AG04450 (cell line): ENCODE measurements around the gene MEPE. TPM values are rescaled to one million over a fixed set of nuclear protein-coding genes. Genes with fewer than 3 reads are reported as not detected.

Experiments used
- CTCF ChIA-PET: fragments of 300-600, 350-600 bp; formaldehyde crosslinking; extraction: SDS; loops from one replicate; lab custom pipeline; 2022; ENCODE audit warnings: antibody characterized with exemption, inconsistent platforms; lab: Charles Lee
- POLR2A ChIA-PET: fragments of 350-600 bp; formaldehyde crosslinking; extraction: SDS; loops from one replicate; lab custom pipeline; 2021; ENCODE audit warnings: antibody characterized with exemption, inconsistent platforms; lab: Yijun Ruan, JAX
- DNase-seq: peaks from one replicate; pipeline ENCODE4 v3.0.0-alpha.2; 2011; ENCODE audit warnings: low read depth, low spot score
- H3K27ac ChIP-seq: one replicate; pipeline ENCODE4 v1.5.1; 2012; ENCODE audit warnings: low read depth, low read length, control low read depth
- H3K27me3 ChIP-seq: one replicate; pipeline ENCODE4 v1.6.0; 2012; ENCODE audit warnings: low read length; ENCODE audit not compliant: control insufficient read depth, insufficient read depth
- H3K4me3 ChIP-seq: 2 replicates; pipeline ENCODE4 v1.5.1; 2011; ENCODE audit warnings: mild to moderate bottlenecking, low read depth, low read length, control low read depth
- H3K9me3 ChIP-seq: 2 replicates; pipeline ENCODE4 v1.5.1; 2012; ENCODE audit warnings: low read length; ENCODE audit not compliant: control insufficient read depth, insufficient read depth
- polyA plus RNA-seq: library from polyadenylated mRNA; depleted of rRNA; stranded (reverse); fragments of >200 nt; gene quantifications from 2 replicates; pipeline ENCODE4 v1.2.3, GENCODE V29; 2011
- TF ChIP-seq, protein P1 (sequence below): IDR thresholded peaks from 2 replicates; pipeline ENCODE4 v1.5.1; 2011; ENCODE audit warnings: low read depth, low read length, control low read depth, inconsistent platforms

Gene MEPE
- polyA plus RNA-seq, 1 experiment = not detected

- Histone ChIP-seq H3K27ac (no peak overlapping the region), H3K9me3 (no peaks in the 10 kb centered on the region), H3K4me3 (no peak overlapping the region), H3K27me3 (no peaks in the 10 kb centered on the region)
- CTCF ChIA-PET = no interaction called here
- POLR2A ChIA-PET = no interaction called here
- DNase-seq = no peak
- TF ChIP-seq, protein P1, sequence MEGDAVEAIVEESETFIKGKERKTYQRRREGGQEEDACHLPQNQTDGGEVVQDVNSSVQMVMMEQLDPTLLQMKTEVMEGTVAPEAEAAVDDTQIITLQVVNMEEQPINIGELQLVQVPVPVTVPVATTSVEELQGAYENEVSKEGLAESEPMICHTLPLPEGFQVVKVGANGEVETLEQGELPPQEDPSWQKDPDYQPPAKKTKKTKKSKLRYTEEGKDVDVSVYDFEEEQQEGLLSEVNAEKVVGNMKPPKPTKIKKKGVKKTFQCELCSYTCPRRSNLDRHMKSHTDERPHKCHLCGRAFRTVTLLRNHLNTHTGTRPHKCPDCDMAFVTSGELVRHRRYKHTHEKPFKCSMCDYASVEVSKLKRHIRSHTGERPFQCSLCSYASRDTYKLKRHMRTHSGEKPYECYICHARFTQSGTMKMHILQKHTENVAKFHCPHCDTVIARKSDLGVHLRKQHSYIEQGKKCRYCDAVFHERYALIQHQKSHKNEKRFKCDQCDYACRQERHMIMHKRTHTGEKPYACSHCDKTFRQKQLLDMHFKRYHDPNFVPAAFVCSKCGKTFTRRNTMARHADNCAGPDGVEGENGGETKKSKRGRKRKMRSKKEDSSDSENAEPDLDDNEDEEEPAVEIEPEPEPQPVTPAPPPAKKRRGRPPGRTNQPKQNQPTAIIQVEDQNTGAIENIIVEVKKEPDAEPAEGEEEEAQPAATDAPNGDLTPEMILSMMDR = no peak
Measured at GRCh38 chr4:87807402-87807801, 25.4 kb upstream of the MEPE start.

GRCh38 chr4:87811977-87812376 lies 20.8 kb upstream of the MEPE start:
- POLR2A ChIA-PET = no interaction called here
- no peak for DNase-seq
- TF ChIP-seq, protein P1 = no peak
- no peaks in the 10 kb centered on the region for H3K9me3 ChIP-seq
- no peak overlapping the region for H3K4me3 ChIP-seq
- CTCF ChIA-PET = no interaction called here
- H3K27me3 ChIP-seq = no peaks in the 10 kb centered on the region
- no peak overlapping the region for H3K27ac ChIP-seq

GRCh38 chr4:87819281-87819919 lies 13.4 kb upstream of the MEPE start:
- DNase-seq = peak; percentile 52
- H3K27ac ChIP-seq = peak overlapping the region; percentile 70
- TF ChIP-seq, protein P1 = no peak
- ChIA-PET POLR2A (no interaction called here), CTCF (interaction anchor here (0.6 to 3.1 kb wide), 4 partner anchors 8 to 140 kb away, joined by 3 to 21 read pairs (median 8); no protein-coding TSS in a partner anchor)
- H3K27me3 ChIP-seq = no peaks in the 10 kb centered on the region
- H3K4me3 ChIP-seq = no peak overlapping the region
- H3K9me3 ChIP-seq = no peaks in the 10 kb centered on the region

DNA sequence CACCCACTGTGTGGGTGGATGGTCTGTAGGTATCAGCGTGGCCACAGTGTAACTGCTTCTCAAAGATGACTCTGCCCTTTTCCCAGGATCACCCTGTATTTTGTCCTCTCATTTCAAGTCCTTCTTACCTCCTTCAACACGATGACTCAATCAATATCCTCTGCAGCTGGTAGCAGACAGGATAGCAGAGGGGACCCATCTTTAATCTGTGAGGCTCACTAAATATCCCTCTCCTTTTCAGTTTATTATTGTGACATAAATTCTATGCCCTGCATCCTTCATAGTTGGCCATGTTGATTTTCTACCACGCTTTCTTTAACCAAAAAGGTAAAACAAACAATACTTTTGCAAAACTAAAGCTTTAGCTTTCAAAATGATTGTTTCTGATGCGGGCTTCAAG lies 9.6 kb upstream of the MEPE start:
- ChIA-PET CTCF (interaction anchor here (1.0 to 2.9 kb wide), 3 partner anchors 15 to 143 kb away, joined by 3 to 11 read pairs (median 3); no protein-coding TSS in a partner anchor), POLR2A (interaction anchor here (0.6 kb wide), 1 partner anchor 186 kb away, joined by 4 read pairs; no protein-coding TSS in a partner anchor)
- Histone ChIP-seq H3K9me3 (no peaks in the 10 kb centered on the region), H3K27ac (no peak overlapping the region), H3K4me3 (no peak overlapping the region), H3K27me3 (no peaks in the 10 kb centered on the region)
- DNase-seq = no peak
- TF ChIP-seq, protein P1 = no peak

DNA sequence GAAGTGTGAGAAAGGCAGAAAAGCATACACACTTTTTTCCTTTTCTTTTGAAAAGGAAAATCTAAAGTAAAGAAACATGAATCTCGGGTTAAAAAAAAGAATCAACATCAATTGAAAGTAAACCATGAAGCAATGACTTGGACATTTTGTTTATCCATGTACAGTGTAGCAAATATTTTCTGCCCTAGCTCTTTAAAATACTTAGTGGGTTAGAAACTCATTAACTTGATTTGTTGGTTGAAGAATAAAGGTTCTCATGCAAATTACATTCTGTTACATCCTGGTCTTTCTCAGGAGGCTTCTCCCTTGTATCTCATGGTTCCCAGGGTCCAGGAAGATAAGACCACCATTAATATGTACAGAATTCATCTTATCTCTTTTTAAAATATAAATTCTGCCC lies 9.0 kb upstream of the MEPE start:
- DNase-seq = no peak
- ChIA-PET POLR2A (interaction anchor here (0.6 kb wide), 1 partner anchor 185 kb away, joined by 4 read pairs; no protein-coding TSS in a partner anchor), CTCF (interaction anchor here (1.0 to 2.9 kb wide), 2 partner anchors 15 to 26 kb away, joined by 3 to 11 read pairs; no protein-coding TSS in a partner anchor)
- Histone ChIP-seq H3K9me3 (no peaks in the 10 kb centered on the region), H3K4me3 (no peak overlapping the region), H3K27ac (no peak overlapping the region), H3K27me3 (no peaks in the 10 kb centered on the region)
- TF ChIP-seq, protein P1 = no peak
